ENCODE measurements around the gene TMEM101. TPM values are rescaled to one million over a fixed set of nuclear protein-coding genes. Genes with fewer than 3 reads are reported as not detected.

The TMEM101 gene
- total RNA-seq, 1 experiment from 2014 or later, result 75.5 TPM

DNA sequence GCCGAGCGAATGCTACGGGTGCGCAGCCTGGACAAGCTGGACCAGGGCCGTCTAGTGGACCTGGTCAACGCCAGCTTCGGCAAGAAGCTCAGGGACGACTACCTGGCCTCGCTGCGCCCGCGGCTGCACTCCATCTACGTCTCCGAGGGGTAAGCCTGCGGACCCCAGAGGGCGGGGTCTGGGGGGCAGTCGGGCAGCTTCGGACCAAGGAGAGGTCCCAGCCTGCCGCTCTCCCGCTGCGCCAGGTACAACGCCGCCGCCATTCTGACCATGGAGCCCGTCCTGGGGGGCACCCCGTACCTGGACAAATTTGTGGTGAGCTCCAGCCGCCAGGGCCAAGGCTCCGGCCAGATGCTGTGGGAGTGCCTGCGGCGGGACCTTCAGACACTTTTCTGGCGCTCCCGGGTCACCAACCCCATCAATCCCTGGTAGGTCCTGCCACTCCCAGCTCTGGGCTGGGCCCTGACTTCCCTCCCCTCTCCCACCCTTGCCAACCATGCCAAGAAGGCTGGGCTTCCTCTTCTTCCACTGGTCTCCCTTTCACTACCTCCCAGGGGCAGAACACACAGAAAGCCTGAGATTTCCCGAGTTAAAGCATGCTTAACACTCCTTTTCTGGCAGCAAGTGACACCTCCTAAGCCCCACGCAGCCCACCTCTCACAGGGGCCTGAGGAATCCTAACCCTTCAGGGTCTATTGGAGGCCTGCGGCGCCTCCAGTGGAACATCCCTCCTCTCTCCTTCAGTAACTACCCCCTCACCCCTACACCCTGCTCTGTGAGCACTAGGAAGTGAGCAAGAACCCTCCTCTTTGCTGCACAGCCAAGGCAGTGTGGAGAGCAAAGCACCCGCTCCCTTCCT lies 7.2 kb downstream of the TMEM101 start:
- H3K27ac ChIP-seq (ENCODE audit: low read length), result no peak overlapping the region
- H3K4me1 ChIP-seq (ENCODE audit: insufficient read depth, low read length), result peaks cover 27% of the 10 kb centered on the region
- no peaks in the 10 kb centered on the region for H3K9me2 ChIP-seq (replicated peaks; ENCODE audit: low read length)
- intact Hi-C loops (cut with micrococcal nuclease), result loop anchor here (5.0 kb wide), 1 partner anchor 130 kb away; no protein-coding TSS in a partner anchor
- H3K27me3 ChIP-seq (ENCODE audit: low read length), result no peaks in the 10 kb centered on the region
- H3F3A ChIP-seq (ENCODE audit: low read length, unreplicated experiment), result peaks cover 3% of the 10 kb centered on the region
- DNase-seq, result peak; percentile 26
- H3K9me3 ChIP-seq (ENCODE audit: low read length), result no peaks in the 10 kb centered on the region
- peaks cover 10% of the 10 kb centered on the region; the same call in 1 of the 2 replicates for H3K36me3 ChIP-seq (ENCODE audit: low read depth, low read length)
- CTCF ChIA-PET, result interaction anchor here (0.6 to 1.2 kb wide), 2 partner anchors 12 to 63 kb away, joined by 3 to 9 read pairs; no protein-coding TSS in a partner anchor
- TF ChIP-seq, protein P1, sequence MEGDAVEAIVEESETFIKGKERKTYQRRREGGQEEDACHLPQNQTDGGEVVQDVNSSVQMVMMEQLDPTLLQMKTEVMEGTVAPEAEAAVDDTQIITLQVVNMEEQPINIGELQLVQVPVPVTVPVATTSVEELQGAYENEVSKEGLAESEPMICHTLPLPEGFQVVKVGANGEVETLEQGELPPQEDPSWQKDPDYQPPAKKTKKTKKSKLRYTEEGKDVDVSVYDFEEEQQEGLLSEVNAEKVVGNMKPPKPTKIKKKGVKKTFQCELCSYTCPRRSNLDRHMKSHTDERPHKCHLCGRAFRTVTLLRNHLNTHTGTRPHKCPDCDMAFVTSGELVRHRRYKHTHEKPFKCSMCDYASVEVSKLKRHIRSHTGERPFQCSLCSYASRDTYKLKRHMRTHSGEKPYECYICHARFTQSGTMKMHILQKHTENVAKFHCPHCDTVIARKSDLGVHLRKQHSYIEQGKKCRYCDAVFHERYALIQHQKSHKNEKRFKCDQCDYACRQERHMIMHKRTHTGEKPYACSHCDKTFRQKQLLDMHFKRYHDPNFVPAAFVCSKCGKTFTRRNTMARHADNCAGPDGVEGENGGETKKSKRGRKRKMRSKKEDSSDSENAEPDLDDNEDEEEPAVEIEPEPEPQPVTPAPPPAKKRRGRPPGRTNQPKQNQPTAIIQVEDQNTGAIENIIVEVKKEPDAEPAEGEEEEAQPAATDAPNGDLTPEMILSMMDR (conservative IDR thresholded peaks at IDR 0.05; ENCODE audit: low read depth, low read length), result no peak; the same call in 1 of the 2 replicates
- peak overlapping the region; percentile 42 for H3K9ac ChIP-seq (ENCODE audit: low read length)
- ATAC-seq, result peak; percentile 2
- no TSS peak for BruUV-seq (replicated peaks)
- H3K4me3 ChIP-seq (ENCODE audit: low read length), result peak overlapping the region; percentile 83
- POLR2A ChIA-PET (ENCODE audit: unreplicated experiment), result no interaction called here
- H3K4me2 ChIP-seq (ENCODE audit: low read length), result peak overlapping the region; percentile 96
- H3K79me2 ChIP-seq (ENCODE audit: low read length), result peaks cover 18% of the 10 kb centered on the region; the same call in 1 of the 2 replicates
- H2AFZ ChIP-seq (ENCODE audit: low read length), result peak overlapping the region; percentile 89
- no peaks in the 10 kb centered on the region for H4K20me1 ChIP-seq (ENCODE audit: low read length)

DNA sequence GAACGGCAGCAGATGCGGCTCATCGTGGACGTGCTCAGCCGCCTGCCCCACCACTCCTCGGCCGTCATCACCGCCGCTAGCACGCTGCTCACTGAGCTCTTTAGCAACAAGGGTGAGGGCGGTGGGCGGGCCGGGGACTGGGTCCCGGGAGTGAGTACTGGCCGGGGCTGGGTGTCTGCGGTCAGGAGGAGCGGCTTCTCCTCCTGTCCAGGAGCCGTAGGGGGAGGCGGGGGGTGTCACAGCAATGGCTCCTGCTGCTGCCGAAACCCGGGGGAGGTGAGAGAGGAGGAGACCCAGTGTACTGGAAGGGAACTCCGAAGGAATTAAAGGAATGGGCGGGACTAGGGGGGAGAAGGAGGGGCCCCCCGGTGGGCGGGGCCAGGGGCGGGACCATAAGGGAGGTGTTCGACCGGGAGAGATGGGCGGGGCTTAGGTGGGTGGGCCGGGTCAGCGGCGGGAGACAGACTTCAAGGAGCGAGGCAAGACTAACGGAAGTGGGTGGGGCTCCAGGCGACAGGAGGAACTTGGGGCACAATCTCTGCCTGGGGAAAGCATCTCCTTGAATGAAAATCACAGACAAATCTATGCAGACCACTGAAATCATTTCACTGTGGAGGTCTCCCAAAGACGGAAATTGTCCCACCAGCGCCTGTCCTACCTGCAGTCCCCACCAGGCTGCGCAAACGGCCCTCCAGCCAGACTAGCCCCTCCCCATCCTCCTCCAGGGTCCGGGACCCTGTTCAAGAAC lies 8.0 kb downstream of the TMEM101 start:
- BruUV-seq (replicated peaks), result no TSS peak
- POLR2A ChIA-PET (ENCODE audit: unreplicated experiment), result interaction anchor here (0.5 to 0.6 kb wide), 5 partner anchors 93 to 550 kb away, joined by 3 to 4 read pairs (median 3); partner anchors contain the start of gene HDAC5
- H3F3A ChIP-seq (ENCODE audit: low read length, unreplicated experiment), result peaks cover 4% of the 10 kb centered on the region
- peak overlapping the region; percentile 66 for H3K27ac ChIP-seq (ENCODE audit: low read length)
- H2AFZ ChIP-seq (ENCODE audit: low read length), result peak overlapping the region; percentile 89
- H3K36me3 ChIP-seq (ENCODE audit: low read depth, low read length), result peaks cover 10% of the 10 kb centered on the region; the same call in 1 of the 2 replicates
- TF ChIP-seq EZH2phosphoT487 (IDR thresholded peaks at IDR 0.05; ENCODE audit: borderline replicate concordance, low read length), result no peak
- TF ChIP-seq, protein P1 (conservative IDR thresholded peaks at IDR 0.05; ENCODE audit: low read depth, low read length), result peak; percentile 64
- peak overlapping the region; percentile 83 for H3K4me3 ChIP-seq (ENCODE audit: low read length)
- peaks cover 18% of the 10 kb centered on the region; the same call in 1 of the 2 replicates for H3K79me2 ChIP-seq (ENCODE audit: low read length)
- peak; percentile 100 for DNase-seq
- no peaks in the 10 kb centered on the region for H3K27me3 ChIP-seq (ENCODE audit: low read length)
- peaks cover 33% of the 10 kb centered on the region for H3K4me1 ChIP-seq (ENCODE audit: insufficient read depth, low read length)
- H3K9me3 ChIP-seq (ENCODE audit: low read length), result no peaks in the 10 kb centered on the region
- CTCF ChIA-PET, result interaction anchor here (0.6 to 1.3 kb wide), 8 partner anchors 11 to 212 kb away, joined by 3 to 9 read pairs (median 4); partner anchors contain the start of gene G6PC3
- intact Hi-C loops (cut with micrococcal nuclease), result loop anchor here (1.0 to 5.0 kb wide), 3 partner anchors 8 to 131 kb away; partner anchors contain the start of gene TMEM101
- H3K9ac ChIP-seq (ENCODE audit: low read length), result peak overlapping the region; percentile 74
- H3K9me2 ChIP-seq (replicated peaks; ENCODE audit: low read length), result no peaks in the 10 kb centered on the region
- peak overlapping the region; percentile 96 for H3K4me2 ChIP-seq (ENCODE audit: low read length)
- ATAC-seq, result peak; percentile 59
- no peaks in the 10 kb centered on the region for H4K20me1 ChIP-seq (ENCODE audit: low read length)
